HK-2 (cell line): ENCODE results near the gene FMNL1.

ENCODE experiments used
- DNase-seq: peaks from one replicate; pipeline ENCODE4 v3.0.0-alpha.2; 2018; ENCODE audit not compliant: unreplicated experiment

The FMNL1 gene

DNA sequence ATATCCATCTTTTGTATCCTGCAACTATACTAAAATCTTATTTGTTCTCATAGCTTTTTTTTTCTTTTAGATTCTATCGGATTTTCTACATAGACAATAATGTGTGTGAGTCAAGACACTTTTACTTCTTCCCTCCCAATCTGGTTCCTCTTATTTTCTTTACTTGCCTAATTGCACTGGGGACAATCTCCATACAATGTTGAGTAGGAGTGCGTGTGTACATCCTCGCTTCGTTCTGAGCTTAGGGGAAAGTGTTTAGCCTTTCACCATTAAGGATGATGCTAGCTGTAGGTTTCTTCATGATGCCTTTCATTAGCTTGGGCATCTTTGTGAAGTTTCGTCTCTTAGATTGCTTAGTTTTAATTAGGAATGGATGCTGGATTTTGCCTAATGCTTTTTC is 37.3 kb downstream of the FMNL1 start:
- no peak for DNase-seq

- DNase-seq: no peak
Observed at GRCh38 chr17:45260204-45260783, 38.6 kb downstream of the FMNL1 start.

GRCh38 chr17:45261577-45262515 is 40.2 kb downstream of the FMNL1 start, which contains the start of gene SPATA32:
TSS of gene SPATA32 (minus strand) at chr17:45262094. CDS start at chr17:45262016, 78 bp downstream.
- no peak for DNase-seq

DNA sequence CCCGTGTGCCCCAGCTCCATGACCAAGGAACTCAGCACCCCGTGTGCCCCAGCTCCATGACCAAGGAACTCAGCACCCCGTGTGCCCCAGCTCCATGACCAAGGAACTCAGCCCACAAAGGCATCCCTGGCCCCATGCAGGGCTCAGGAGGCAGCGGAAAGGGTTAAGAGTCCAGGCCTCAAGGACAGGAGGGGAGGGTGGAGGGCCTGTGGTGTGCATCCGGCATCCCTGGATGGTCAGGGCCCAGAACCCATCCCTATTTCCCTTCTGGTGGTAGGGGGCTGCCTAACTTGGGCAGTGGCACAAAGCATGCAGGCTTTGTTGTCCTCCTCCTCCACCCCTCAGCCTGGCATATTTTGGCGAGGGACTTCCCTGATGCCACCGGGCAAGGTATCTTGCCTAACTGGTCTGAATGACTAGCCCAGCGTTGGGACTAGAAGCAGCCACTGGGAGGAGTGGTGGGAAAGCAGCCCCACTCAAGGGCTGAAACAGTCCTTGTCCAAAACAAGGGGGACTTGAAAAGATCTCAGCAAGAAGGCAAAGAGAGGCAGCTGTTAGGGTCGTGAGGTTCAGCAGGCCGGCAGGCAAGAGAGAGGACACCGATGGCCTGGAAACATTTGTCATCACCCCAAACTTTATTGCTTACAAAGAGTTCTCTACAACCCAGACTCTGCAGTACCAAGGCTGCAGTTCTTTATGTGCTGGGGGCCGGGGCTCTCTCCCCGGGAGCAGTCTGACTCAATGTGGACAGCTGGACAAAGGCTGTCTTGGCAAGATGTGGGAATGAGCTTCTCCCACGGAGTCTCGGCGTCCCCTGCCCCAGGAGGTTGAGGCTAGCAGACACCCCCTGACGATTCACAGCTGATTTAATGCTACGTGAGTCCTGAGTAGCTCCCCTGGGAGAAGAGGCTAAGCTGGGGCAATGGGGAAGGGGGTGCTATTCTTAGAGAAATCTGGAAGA is 41.1 kb downstream of the FMNL1 start:
- DNase-seq: no peak

- no peak for DNase-seq
Observed at GRCh38 chr17:45263477-45263860, 41.8 kb downstream of the FMNL1 start.

GRCh38 chr17:45264430-45264829 is 42.7 kb downstream of the FMNL1 start:
- no peak for DNase-seq

DNA sequence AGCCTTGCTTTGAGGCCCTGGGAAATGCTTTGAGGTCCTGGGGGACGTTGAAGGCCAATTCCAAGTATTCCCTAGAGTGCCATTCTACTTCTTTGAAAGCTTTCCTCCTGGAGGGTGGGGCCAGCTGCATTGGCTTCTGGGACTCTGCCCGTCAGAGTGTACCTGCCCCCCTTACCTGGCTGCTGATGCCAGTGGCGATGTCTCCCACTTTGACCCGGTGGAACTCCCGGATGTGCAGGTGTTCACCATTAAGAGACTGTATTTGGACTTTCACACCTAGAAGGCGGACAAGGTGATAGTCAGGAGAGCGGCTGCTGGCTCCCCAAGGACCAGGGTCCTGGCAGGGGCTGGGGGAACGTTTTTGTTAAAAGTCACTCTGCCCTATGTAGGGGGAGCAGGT is 43.3 kb downstream of the FMNL1 start:
- DNase-seq: no peak

- DNase-seq: peak; percentile 71
Observed at GRCh38 chr17:45265821-45266220, 44.1 kb downstream of the FMNL1 start.

DNA sequence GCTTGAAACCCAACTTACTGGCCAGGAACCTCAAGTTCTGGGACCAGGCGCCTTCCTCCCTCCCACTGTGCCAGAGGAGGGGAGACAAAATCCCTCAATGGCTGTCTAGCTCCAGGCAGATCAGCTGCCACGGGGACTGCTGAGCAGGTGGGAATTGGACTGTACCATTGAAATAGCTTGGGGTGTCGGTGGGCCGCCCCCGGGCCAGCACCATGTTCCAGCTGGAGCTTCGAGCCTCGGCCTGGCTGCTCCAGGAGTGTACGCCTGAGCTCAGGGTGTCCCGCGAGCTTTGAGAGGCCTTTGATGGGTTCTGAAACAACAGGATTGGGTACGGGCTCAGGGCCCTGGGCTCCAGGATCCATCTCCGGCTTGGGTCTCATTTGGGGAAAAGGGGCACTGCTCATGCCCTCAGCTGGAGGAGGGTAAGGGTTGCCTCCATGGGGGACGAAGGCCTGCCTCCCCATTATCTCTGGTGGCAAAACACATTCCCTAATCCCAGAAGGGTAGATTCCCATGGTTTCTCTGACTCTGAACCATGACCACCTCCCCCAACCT is 44.8 kb downstream of the FMNL1 start:
- DNase-seq: no peak

GRCh38 chr17:45267436-45268055 is 45.9 kb downstream of the FMNL1 start:
- DNase-seq: no peak

DNA sequence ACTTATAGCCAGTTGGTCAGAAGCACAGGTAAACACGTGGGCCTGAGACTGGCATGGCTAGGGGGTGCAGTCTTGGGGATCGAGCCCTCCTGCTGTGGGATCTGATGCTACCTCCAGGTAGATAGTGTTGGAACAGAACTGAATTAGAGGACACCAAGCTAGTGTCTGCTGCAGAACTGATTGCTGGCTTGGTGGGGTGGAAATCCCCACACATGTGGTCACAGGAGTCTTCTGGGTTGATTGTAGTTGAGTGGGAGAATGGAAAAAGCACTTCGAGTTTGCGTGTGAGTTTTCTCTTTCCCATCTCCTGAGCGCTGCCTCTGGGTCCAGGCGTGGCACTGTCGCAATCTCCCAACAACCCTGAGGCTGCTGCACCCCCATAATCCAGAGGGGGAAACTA is 48.2 kb downstream of the FMNL1 start:
- DNase-seq: no peak

DNA sequence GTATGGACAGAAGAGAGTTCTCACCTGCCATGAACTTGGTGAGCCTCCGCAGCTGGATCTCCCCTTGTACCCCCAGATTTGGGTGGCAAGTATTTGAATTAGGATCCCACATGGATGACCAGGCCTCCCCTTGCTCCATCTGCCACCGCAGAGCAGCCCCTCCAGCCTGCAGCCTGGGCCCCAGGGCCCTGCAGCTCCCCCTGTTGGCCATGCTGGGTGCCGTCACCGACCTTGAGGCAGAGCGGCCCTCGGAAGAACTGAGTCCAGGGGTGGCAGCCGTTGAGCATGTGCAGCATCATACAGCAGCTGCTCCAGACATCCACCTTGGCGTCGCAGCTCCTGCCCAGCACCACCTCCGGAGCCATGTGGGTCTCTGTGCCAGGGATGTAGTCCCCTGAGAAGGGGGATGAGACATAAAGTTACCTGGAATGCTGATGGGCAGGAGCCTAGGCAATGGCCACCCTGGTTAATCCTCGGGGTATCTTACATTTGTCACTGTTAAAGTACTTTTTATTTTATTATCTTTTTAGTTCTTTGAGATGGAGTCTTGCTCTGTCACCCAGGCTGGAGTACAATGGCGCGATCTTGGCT is 49.2 kb downstream of the FMNL1 start:
- DNase-seq: no peak

DNA sequence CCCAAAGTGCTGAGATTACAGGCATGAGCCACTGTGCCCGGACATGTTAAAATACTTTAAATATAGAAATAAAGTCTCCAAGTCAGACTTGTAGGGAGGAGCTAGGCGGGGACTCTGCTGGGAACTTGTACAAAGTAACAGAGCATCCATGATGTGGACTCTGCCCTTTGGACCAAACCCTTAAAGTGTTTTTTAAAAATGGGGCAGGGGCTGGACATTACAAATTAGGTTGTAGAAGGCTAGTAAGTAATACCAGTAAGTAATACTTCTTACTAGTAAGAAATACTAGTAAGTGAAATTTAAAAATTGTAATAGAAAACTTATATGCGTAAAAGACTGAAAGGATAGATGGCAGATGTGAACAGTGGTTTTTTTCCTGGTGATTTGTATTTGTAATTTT is 49.9 kb downstream of the FMNL1 start:
- no peak for DNase-seq

- no peak for DNase-seq
Observed at GRCh38 chr17:45273551-45273957, 51.9 kb downstream of the FMNL1 start.

DNA sequence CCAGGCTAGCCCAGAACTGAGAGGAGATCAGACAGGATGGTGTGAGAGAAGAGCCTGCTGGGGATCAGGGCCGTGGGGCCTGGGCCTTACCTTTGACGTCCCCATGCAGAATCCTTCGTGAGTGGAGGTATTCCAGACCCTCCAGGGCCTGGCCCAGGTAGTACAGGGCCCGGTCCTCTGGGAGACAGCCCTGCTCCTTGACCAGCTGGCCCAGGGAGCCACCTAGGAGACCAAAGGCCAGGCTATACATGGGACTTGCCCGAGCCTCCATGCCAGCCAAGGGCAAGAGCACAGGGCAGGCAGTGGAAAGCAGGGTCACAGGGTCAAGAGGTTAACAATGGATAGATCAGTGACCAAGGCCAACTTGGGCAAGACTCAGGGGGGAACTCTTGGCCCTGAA is 52.3 kb downstream of the FMNL1 start:
- no peak for DNase-seq

DNA sequence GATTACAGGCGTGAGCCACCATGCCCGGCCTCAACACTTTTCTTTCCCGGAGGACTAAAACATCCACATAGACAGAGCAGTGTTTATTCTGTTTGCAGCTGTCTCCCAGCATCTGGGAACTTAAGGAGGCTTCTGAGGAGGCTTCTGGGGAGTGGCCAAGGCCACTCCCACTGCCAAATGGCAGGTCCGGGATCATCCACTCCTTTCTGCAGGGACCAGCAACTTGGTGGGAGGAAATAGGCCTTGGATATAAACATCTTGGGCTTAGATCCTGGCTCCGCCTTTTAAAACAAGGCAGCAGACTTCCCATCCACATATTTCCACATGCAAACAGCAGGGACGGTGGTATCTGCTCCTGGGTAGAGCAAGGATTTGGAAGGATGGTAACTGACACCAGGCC is 54.3 kb downstream of the FMNL1 start:
- no peak for DNase-seq

- peak; percentile 82 for DNase-seq
Observed at GRCh38 chr17:45277216-45277849, 55.6 kb downstream of the FMNL1 start.

- no peak for DNase-seq
Observed at GRCh38 chr17:45277992-45278391, 56.3 kb downstream of the FMNL1 start.

- no peak for DNase-seq
Observed at GRCh38 chr17:45279898-45280297, 58.2 kb downstream of the FMNL1 start.
